Activated CD8-positive, alpha-beta T cell treated with anti-CD3 and anti-CD28 coated beads for 36 hours (primary cell): ENCODE measurements around the gene AKAP11. TPM values are rescaled to one million over a fixed set of nuclear protein-coding genes. Genes with fewer than 3 reads are reported as not detected.
A peak's percentile ranks its signal among the peaks of the same experiment; 100 is the strongest.

Experiments
- ATAC-seq: fragments of 200-7000 bp; cut with Tn5 transposase; one replicate; pipeline ENCODE4 v1.10.0; 2021; ENCODE audit warnings: mild to moderate bottlenecking, moderate library complexity
- CTCF ChIA-PET: fragments of 350-600 bp; sonication (Branson Sonifier 250); formaldehyde crosslinking; loops from one replicate; lab custom pipeline; 2021; ENCODE audit warnings: antibody characterized with exemption; lab: Charles Lee
- POLR2A ChIA-PET: fragments of 350-600 bp; sonication (Branson Sonifier 250); formaldehyde crosslinking; loops from one replicate; lab custom pipeline; 2021; ENCODE audit warnings: antibody characterized with exemption; lab: Charles Lee
- DNase-seq: peaks from one replicate; pipeline ENCODE4 v3.0.0-alpha.2; 2020
- H3K27ac Mint-ChIP-seq: one replicate; pipeline ENCODE4 v1.8.0; 2021; ENCODE audit warnings: mild to moderate bottlenecking, mixed read lengths
- H3K27me3 Mint-ChIP-seq: one replicate; pipeline ENCODE4 v1.8.0; 2021; ENCODE audit warnings: mixed read lengths
- H3K36me3 Mint-ChIP-seq: one replicate; pipeline ENCODE4 v1.8.0; 2021; ENCODE audit warnings: low read depth, mixed read lengths
- H3K4me1 Mint-ChIP-seq: one replicate; pipeline ENCODE4 v1.8.0; 2021; ENCODE audit warnings: low read depth, mixed read lengths
- H3K4me3 Mint-ChIP-seq: one replicate; pipeline ENCODE4 v1.8.0; 2021; ENCODE audit warnings: mild to moderate bottlenecking, moderate library complexity, mixed read lengths
- H3K9me3 Mint-ChIP-seq: one replicate; pipeline ENCODE4 v1.8.0; 2021; ENCODE audit warnings: mixed read lengths
- CTCF ChIP-seq: fragments of 200-600 bp; IDR thresholded peaks from one replicate; pipeline ENCODE4 v1.8.0; 2022; ENCODE audit warnings: antibody characterized with exemption, mild to moderate bottlenecking
- intact Hi-C: fragments of 100-400 bp; cut with micrococcal nuclease; formaldehyde crosslinking; loops from one replicate; pipeline ENCODE4 v1.10.0; 2022
- total RNA-seq, 2 experiments: library from RNA; stranded (reverse); gene quantifications; one replicate each; pipeline ENCODE4 v1.2.3, GENCODE V29; 2021

Gene AKAP11
- total RNA-seq, 2 experiments from 2014 or later, result 37.0 to 37.5 TPM

- POLR2A ChIA-PET, result interaction anchor here (0.6 to 3.1 kb wide), 5 partner anchors 12 to 204 kb away, joined by 3 to 34 read pairs (median 3); no protein-coding TSS in a partner anchor
- intact Hi-C loops, result loop anchor here (5.0 to 10.0 kb wide), 2 partner anchors 121 to 356 kb away; no protein-coding TSS in a partner anchor
- Mint-ChIP-seq H3K27ac (peak overlapping the region; percentile 85), H3K27me3 (no peaks in the 10 kb centered on the region), H3K4me1 (peaks cover 37% of the 10 kb centered on the region), H3K9me3 (peaks cover 7% of the 10 kb centered on the region), H3K36me3 (peaks cover 22% of the 10 kb centered on the region), H3K4me3 (peak overlapping the region; percentile 99)
- no peak for ATAC-seq
- DNase-seq, result no peak
- CTCF ChIA-PET, result no interaction called here
- TF ChIP-seq CTCF, result no peak
These were observed 1.1 kb upstream of the AKAP11 start for GRCh38 chr13:42270857-42271215.

DNA sequence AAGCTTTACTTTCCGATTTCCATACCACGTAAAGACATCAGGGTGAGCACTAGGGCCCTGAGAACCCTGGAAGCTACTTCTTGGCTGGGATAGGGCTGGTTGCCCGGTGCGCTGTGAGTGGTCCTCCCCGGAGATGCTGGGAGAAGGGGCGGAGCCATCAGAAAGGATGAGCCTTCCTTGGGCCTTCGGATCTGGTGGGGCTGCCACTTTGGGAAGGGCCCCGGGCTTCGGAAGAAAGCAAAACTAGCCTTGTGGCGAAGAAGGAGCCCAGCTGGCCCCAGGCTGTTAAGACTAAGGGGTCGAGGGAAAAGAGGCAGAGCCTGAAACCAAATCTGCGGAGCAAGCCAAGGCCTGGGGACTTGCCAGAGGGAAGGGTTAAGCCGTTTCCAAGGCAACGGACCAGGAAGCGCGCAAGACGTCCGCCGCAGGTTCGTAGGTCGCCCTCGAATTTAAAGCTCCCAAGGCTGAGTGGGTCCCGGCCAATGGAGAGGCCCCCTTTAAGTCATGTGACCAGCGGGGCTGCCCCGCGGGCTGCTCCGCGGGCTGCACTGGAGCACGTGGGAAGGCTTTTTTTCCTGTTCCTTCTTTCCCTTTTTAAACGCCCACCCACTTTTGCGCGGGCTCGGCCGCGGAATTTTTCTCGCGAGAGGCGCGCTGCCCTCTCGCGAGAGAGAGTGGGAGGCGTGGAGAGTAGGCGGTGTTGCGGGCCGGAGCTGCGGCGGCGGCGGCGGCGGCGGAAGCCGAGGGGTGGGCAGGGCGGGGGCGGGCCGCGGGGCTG is 426 bp upstream of the AKAP11 start:
- H3K27me3 Mint-ChIP-seq, result no peaks in the 10 kb centered on the region
- POLR2A ChIA-PET, result interaction anchor here (0.6 to 3.1 kb wide), 14 partner anchors 13 to 309 kb away, joined by 3 to 34 read pairs (median 3); no protein-coding TSS in a partner anchor
- no peak for TF ChIP-seq CTCF
- peaks cover 26% of the 10 kb centered on the region for H3K36me3 Mint-ChIP-seq
- peaks cover 41% of the 10 kb centered on the region for H3K4me1 Mint-ChIP-seq
- peak overlapping the region; percentile 99 for H3K4me3 Mint-ChIP-seq
- peak; percentile 96 for DNase-seq
- CTCF ChIA-PET, result interaction anchor here (1.4 kb wide), 1 partner anchor 207 kb away, joined by 4 read pairs; no protein-coding TSS in a partner anchor
- intact Hi-C loops, result loop anchor here (5.0 to 10.0 kb wide), 2 partner anchors 121 to 357 kb away; no protein-coding TSS in a partner anchor
- peak; percentile 86 for ATAC-seq
- H3K9me3 Mint-ChIP-seq, result peaks cover 7% of the 10 kb centered on the region
- H3K27ac Mint-ChIP-seq, result peak overlapping the region; percentile 85

DNA sequence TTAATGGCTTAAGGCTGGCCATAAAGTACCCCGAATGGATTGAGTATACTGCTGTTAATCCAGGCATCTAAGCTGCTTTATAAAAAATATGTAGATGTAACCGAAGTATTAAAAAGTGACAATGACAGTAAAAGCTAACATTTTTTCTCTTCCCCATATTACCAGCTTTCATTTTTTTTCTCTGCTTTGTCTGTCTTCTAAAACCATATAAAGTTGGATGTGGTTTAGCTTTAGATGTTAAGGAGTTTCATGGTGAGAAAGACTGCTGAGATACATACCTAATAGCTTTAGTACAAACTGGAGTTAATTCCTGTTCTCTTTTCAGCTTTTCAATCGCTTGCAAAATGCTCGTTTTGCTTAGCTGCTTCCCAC is 838 bp downstream of the AKAP11 start:
- peaks cover 45% of the 10 kb centered on the region for H3K4me1 Mint-ChIP-seq
- POLR2A ChIA-PET, result interaction anchor here (0.6 to 3.1 kb wide), 13 partner anchors 8 to 310 kb away, joined by 3 to 34 read pairs (median 3); no protein-coding TSS in a partner anchor
- DNase-seq (no peak), ATAC-seq (no peak)
- H3K36me3 Mint-ChIP-seq, result peaks cover 35% of the 10 kb centered on the region
- no peaks in the 10 kb centered on the region for H3K27me3 Mint-ChIP-seq
- CTCF ChIA-PET, result interaction anchor here (0.8 to 1.4 kb wide), 4 partner anchors 15 to 322 kb away, joined by 3 to 4 read pairs (median 3); no protein-coding TSS in a partner anchor
- H3K4me3 Mint-ChIP-seq, result peak overlapping the region; percentile 99
- no peak for TF ChIP-seq CTCF
- H3K27ac Mint-ChIP-seq, result peak overlapping the region; percentile 95
- peaks cover 7% of the 10 kb centered on the region for H3K9me3 Mint-ChIP-seq
- intact Hi-C loops, result loop anchor here (5.0 to 10.0 kb wide), 2 partner anchors 120 to 358 kb away; no protein-coding TSS in a partner anchor

- DNase-seq (no peak), ATAC-seq (no peak)
- no peak for TF ChIP-seq CTCF
- Mint-ChIP-seq H3K27me3 (no peaks in the 10 kb centered on the region), H3K4me1 (peaks cover 45% of the 10 kb centered on the region), H3K4me3 (peak overlapping the region; percentile 99), H3K27ac (peak overlapping the region; percentile 92), H3K9me3 (peaks cover 7% of the 10 kb centered on the region), H3K36me3 (peaks cover 37% of the 10 kb centered on the region)
- intact Hi-C loops, result loop anchor here (5.0 to 10.0 kb wide), 3 partner anchors 53 to 360 kb away; no protein-coding TSS in a partner anchor
- ChIA-PET POLR2A (interaction anchor here (0.7 to 1.8 kb wide), 3 partner anchors 43 to 122 kb away, joined by 3 to 7 read pairs (median 3); no protein-coding TSS in a partner anchor), CTCF (interaction anchor here (1.5 kb wide), 1 partner anchor 53 kb away, joined by 4 read pairs; no protein-coding TSS in a partner anchor)
These were observed 2.6 kb downstream of the AKAP11 start for GRCh38 chr13:42274386-42275097.
